SK-N-SH treated with all-trans-retinoic acid at 6 μM for 48 hours (cell line): ENCODE measurements around the gene OVOL3.

Source experiments
- CSDC2 ChIP-seq: fragments of 250-450 bp; sonication (Bioruptor Pico); IDR thresholded peaks from 2 replicates; pipeline ENCODE4 v1.5.0; 2020; ENCODE audit warnings: mild to moderate bottlenecking, moderate library complexity
- ESRRG ChIP-seq: fragments of 250-450 bp; sonication (Bioruptor Pico); IDR thresholded peaks from 2 replicates; pipeline ENCODE4 v1.6.1; 2021; ENCODE audit warnings: mild to moderate bottlenecking
- ISL1 ChIP-seq: fragments of 250-450 bp; sonication (Bioruptor Pico); IDR thresholded peaks from 2 replicates; pipeline ENCODE4 v2.1.2; 2022; ENCODE audit warnings: mild to moderate bottlenecking, moderate library complexity
- POU6F1 ChIP-seq: fragments of 250-450 bp; sonication (Bioruptor Pico); IDR thresholded peaks from 2 replicates; pipeline ENCODE4 v1.8.0; 2021; ENCODE audit warnings: low read depth, mild to moderate bottlenecking, moderate library complexity, borderline replicate concordance
- PPARA ChIP-seq: fragments of 250-450 bp; sonication (Bioruptor Pico); IDR thresholded peaks from 2 replicates; pipeline ENCODE4 v1.5.0; 2020; ENCODE audit warnings: mild to moderate bottlenecking, borderline replicate concordance
- RARB ChIP-seq: fragments of 250-450 bp; sonication (Bioruptor Pico); IDR thresholded peaks from 2 replicates; pipeline ENCODE4 v1.8.0; 2021; ENCODE audit warnings: mild to moderate bottlenecking, moderate library complexity
- ZFP30 ChIP-seq: fragments of 450-650 bp; formaldehyde crosslinking; IDR thresholded peaks from 2 replicates; pipeline ENCODE4 v1.5.0; 2022; ENCODE audit warnings: mild to moderate bottlenecking, moderate library complexity
- TF ChIP-seq, protein P1 (sequence below): fragments of 250-450 bp; sonication (Bioruptor Pico); IDR thresholded peaks from 2 replicates; pipeline ENCODE4 v1.5.1; 2020; ENCODE audit warnings: low read depth, mild to moderate bottlenecking, moderate library complexity
- TF ChIP-seq, protein P2 (sequence below): fragments of 250-450 bp; sonication (Bioruptor Pico); IDR thresholded peaks from 2 replicates; pipeline ENCODE4 v1.8.0; 2020; ENCODE audit warnings: mild to moderate bottlenecking, moderate library complexity, borderline replicate concordance
- TF ChIP-seq, protein P3 (sequence below): fragments of 250-450 bp; sonication (Bioruptor Pico); IDR thresholded peaks from 2 replicates; pipeline ENCODE4 v1.5.0; 2020; ENCODE audit warnings: mild to moderate bottlenecking, moderate library complexity

GRCh38 chr19:36108684-36109083 lies 2.3 kb upstream of the OVOL3 start:
- no peak for TF ChIP-seq RARB (CRISPR knock-in tag)
- no peak for TF ChIP-seq POU6F1
- TF ChIP-seq, protein P1, sequence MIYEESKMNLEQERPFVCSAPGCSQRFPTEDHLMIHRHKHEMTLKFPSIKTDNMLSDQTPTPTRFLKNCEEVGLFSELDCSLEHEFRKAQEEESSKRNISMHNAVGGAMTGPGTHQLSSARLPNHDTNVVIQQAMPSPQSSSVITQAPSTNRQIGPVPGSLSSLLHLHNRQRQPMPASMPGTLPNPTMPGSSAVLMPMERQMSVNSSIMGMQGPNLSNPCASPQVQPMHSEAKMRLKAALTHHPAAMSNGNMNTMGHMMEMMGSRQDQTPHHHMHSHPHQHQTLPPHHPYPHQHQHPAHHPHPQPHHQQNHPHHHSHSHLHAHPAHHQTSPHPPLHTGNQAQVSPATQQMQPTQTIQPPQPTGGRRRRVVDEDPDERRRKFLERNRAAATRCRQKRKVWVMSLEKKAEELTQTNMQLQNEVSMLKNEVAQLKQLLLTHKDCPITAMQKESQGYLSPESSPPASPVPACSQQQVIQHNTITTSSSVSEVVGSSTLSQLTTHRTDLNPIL (CRISPR knock-in tag): no peak
- no peak for TF ChIP-seq ESRRG
- TF ChIP-seq, protein P2, sequence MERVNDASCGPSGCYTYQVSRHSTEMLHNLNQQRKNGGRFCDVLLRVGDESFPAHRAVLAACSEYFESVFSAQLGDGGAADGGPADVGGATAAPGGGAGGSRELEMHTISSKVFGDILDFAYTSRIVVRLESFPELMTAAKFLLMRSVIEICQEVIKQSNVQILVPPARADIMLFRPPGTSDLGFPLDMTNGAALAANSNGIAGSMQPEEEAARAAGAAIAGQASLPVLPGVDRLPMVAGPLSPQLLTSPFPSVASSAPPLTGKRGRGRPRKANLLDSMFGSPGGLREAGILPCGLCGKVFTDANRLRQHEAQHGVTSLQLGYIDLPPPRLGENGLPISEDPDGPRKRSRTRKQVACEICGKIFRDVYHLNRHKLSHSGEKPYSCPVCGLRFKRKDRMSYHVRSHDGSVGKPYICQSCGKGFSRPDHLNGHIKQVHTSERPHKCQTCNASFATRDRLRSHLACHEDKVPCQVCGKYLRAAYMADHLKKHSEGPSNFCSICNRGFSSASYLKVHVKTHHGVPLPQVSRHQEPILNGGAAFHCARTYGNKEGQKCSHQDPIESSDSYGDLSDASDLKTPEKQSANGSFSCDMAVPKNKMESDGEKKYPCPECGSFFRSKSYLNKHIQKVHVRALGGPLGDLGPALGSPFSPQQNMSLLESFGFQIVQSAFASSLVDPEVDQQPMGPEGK: no peak
- no peak for TF ChIP-seq ISL1
- no peak for TF ChIP-seq ZFP30 (CRISPR knock-in tag)
- no peak for TF ChIP-seq CSDC2 (CRISPR knock-in tag)
- no peak for TF ChIP-seq PPARA (CRISPR knock-in tag)
- TF ChIP-seq, protein P3, sequence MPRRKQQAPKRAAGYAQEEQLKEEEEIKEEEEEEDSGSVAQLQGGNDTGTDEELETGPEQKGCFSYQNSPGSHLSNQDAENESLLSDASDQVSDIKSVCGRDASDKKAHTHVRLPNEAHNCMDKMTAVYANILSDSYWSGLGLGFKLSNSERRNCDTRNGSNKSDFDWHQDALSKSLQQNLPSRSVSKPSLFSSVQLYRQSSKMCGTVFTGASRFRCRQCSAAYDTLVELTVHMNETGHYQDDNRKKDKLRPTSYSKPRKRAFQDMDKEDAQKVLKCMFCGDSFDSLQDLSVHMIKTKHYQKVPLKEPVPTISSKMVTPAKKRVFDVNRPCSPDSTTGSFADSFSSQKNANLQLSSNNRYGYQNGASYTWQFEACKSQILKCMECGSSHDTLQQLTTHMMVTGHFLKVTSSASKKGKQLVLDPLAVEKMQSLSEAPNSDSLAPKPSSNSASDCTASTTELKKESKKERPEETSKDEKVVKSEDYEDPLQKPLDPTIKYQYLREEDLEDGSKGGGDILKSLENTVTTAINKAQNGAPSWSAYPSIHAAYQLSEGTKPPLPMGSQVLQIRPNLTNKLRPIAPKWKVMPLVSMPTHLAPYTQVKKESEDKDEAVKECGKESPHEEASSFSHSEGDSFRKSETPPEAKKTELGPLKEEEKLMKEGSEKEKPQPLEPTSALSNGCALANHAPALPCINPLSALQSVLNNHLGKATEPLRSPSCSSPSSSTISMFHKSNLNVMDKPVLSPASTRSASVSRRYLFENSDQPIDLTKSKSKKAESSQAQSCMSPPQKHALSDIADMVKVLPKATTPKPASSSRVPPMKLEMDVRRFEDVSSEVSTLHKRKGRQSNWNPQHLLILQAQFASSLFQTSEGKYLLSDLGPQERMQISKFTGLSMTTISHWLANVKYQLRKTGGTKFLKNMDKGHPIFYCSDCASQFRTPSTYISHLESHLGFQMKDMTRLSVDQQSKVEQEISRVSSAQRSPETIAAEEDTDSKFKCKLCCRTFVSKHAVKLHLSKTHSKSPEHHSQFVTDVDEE: no peak
